Thoracic aorta (tissue), 2 donors: ENCODE data around the gene POU6F2. TPM values are rescaled to one million over a fixed set of nuclear protein-coding genes. Genes with fewer than 3 reads are reported as not detected.

Source experiments
- ATAC-seq: fragments of 150-250 bp; one replicate; pipeline ENCODE4 v1.8.0; 2017; ENCODE audit warnings: low read depth; ENCODE audit not compliant: insufficient number of reproducible peaks, low FRiP score
- DNase-seq: peaks from one replicate; pipeline ENCODE4 v3.0.0-alpha.2; 2020; ENCODE audit warnings: low spot score
- H3K27ac ChIP-seq, 2 donors: fragments of 200-600 bp; sonication (generic); 1 replicate in 1 of 2; 2 replicates in 1 of 2; pipeline ENCODE4 v1.5.1; 2016; ENCODE audit warnings: mild to moderate bottlenecking in 2 of 2, moderate library complexity in 2 of 2
- H3K27me3 ChIP-seq: fragments of 200-600 bp; sonication (generic); replicated peaks from 2 replicates; pipeline ENCODE4 v1.6.0; 2016; ENCODE audit warnings: mild to moderate bottlenecking; ENCODE audit not compliant: insufficient read depth
- H3K36me3 ChIP-seq: fragments of 200-600 bp; sonication (generic); one replicate; pipeline ENCODE4 v1.5.1; 2016
- H3K4me1 ChIP-seq, 2 donors: fragments of 200-600 bp; sonication (generic); 1 replicate in 1 of 2; 2 replicates in 1 of 2; pipeline versions ENCODE4 v1.5.1 to v1.6.0; 2016; ENCODE audit warnings: low read depth in 2 of 2, mild to moderate bottlenecking in 1 of 2; ENCODE audit not compliant: control insufficient read depth in 1 of 2
- H3K4me3 ChIP-seq: fragments of 200-600 bp; sonication (generic); 2 replicates; pipeline ENCODE4 v1.5.1; 2016; ENCODE audit warnings: mild to moderate bottlenecking
- H3K9me3 ChIP-seq: fragments of 200-600 bp; sonication (generic); 2 replicates; pipeline ENCODE4 v1.5.1; 2016
- total RNA-seq, 2 donors: library from RNA; depleted of rRNA; stranded (reverse); fragments of >200 nt; gene quantifications; one replicate each; pipeline versions ENCODE4 v1.1.0 to v1.2.3, GENCODE V29; 2016
- TF ChIP-seq, protein P1 (sequence below): fragments of 200-600 bp; sonication (generic); IDR thresholded peaks from one replicate; pipeline ENCODE4 v1.5.1; 2019; ENCODE audit warnings: antibody characterized with exemption

Gene POU6F2
- total RNA-seq, 2 donors from 2014 or later, result not detected

DNA sequence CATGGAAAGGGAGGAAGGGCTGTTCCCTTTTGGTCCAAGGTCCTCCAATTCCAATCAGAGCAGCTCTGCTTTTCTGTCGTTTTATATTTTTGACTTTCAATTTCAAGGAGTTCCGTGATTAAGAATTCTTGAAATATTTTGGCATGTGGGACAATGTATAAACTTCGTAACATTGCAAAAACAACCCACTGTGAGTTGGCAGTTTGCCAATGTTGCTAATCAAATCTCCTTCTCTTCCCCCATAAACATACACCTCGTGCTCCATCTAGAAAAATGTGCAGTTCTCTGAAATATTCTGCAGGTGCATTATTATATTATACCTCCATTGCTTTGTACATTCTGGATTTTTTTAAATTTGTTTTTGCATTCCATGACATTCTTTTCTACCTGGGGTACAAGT is 49.8 kb downstream of the POU6F2 start:
- Histone ChIP-seq H3K27ac (no peak overlapping the region), H3K27me3 (no peaks in the 10 kb centered on the region), H3K4me3 (peak overlapping the region; percentile 14), H3K36me3 (no peaks in the 10 kb centered on the region), H3K4me1 (peaks cover 0 to 8% of the 10 kb centered on the region in 2 donors), H3K9me3 (peaks cover 4% of the 10 kb centered on the region)
- TF ChIP-seq, protein P1, sequence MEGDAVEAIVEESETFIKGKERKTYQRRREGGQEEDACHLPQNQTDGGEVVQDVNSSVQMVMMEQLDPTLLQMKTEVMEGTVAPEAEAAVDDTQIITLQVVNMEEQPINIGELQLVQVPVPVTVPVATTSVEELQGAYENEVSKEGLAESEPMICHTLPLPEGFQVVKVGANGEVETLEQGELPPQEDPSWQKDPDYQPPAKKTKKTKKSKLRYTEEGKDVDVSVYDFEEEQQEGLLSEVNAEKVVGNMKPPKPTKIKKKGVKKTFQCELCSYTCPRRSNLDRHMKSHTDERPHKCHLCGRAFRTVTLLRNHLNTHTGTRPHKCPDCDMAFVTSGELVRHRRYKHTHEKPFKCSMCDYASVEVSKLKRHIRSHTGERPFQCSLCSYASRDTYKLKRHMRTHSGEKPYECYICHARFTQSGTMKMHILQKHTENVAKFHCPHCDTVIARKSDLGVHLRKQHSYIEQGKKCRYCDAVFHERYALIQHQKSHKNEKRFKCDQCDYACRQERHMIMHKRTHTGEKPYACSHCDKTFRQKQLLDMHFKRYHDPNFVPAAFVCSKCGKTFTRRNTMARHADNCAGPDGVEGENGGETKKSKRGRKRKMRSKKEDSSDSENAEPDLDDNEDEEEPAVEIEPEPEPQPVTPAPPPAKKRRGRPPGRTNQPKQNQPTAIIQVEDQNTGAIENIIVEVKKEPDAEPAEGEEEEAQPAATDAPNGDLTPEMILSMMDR, result no peak
- DNase-seq, result no peak
- ATAC-seq, result no peak

- DNase-seq (no peak), ATAC-seq (no peak)
- TF ChIP-seq, protein P1, result no peak
- Histone ChIP-seq H3K36me3 (no peaks in the 10 kb centered on the region), H3K9me3 (no peaks in the 10 kb centered on the region), H3K4me1 (no peaks in the 10 kb centered on the region), H3K4me3 (no peak overlapping the region), H3K27me3 (no peaks in the 10 kb centered on the region), H3K27ac (no peak overlapping the region)
These were observed 56.3 kb downstream of the POU6F2 start for GRCh38 chr7:39033885-39034624.

- no peaks in the 10 kb centered on the region for H3K27me3 ChIP-seq
- no peak for DNase-seq
- no peaks in the 10 kb centered on the region for H3K9me3 ChIP-seq
- no peak overlapping the region for H3K27ac ChIP-seq
- no peak for ATAC-seq
- H3K36me3 ChIP-seq, result no peaks in the 10 kb centered on the region
- TF ChIP-seq, protein P1, result no peak
- no peaks in the 10 kb centered on the region for H3K4me1 ChIP-seq
- H3K4me3 ChIP-seq, result no peak overlapping the region
These were observed 57.4 kb downstream of the POU6F2 start for GRCh38 chr7:39035156-39035555.

DNA sequence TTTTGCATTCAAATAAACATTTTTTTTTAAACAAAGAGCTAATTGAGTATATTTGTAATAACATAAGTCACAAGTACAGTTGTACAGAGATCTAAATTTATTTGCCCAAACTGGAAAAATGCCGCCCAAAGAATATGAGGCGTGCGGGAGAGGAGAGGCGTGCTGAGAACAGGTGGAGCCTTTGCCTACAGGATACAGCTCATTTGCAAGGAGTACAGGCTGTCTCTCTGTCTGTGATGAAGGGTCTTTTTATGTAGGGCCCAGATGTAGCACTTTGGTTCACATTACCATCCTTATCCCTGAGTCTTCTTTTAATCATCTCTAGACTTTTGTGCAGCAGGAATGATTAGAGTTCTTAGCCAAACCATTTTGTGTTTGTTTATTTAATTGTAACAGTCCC is 58.2 kb downstream of the POU6F2 start:
- DNase-seq (no peak), ATAC-seq (no peak)
- H3K27me3 ChIP-seq, result no peaks in the 10 kb centered on the region
- no peak overlapping the region for H3K4me3 ChIP-seq
- TF ChIP-seq, protein P1, result no peak
- no peak overlapping the region for H3K27ac ChIP-seq
- H3K36me3 ChIP-seq, result no peaks in the 10 kb centered on the region
- no peaks in the 10 kb centered on the region for H3K9me3 ChIP-seq
- H3K4me1 ChIP-seq, result no peaks in the 10 kb centered on the region

- H3K36me3 ChIP-seq, result no peaks in the 10 kb centered on the region
- H3K27ac ChIP-seq, result no peak overlapping the region
- ATAC-seq (no peak), DNase-seq (no peak)
- H3K4me3 ChIP-seq, result no peak overlapping the region
- TF ChIP-seq, protein P1, result no peak
- no peaks in the 10 kb centered on the region for H3K4me1 ChIP-seq
- no peaks in the 10 kb centered on the region for H3K27me3 ChIP-seq
- no peaks in the 10 kb centered on the region for H3K9me3 ChIP-seq
These were observed 65.0 kb downstream of the POU6F2 start for GRCh38 chr7:39042670-39043069.
